ENCODE data around the gene RSRC1. TPM values are rescaled to one million over a fixed set of nuclear protein-coding genes. Genes with fewer than 3 reads are reported as not detected.

The RSRC1 gene
- total and polyA plus RNA-seq, 12 donors, result 12.6 to 27.6 (median 21.4) TPM

DNA sequence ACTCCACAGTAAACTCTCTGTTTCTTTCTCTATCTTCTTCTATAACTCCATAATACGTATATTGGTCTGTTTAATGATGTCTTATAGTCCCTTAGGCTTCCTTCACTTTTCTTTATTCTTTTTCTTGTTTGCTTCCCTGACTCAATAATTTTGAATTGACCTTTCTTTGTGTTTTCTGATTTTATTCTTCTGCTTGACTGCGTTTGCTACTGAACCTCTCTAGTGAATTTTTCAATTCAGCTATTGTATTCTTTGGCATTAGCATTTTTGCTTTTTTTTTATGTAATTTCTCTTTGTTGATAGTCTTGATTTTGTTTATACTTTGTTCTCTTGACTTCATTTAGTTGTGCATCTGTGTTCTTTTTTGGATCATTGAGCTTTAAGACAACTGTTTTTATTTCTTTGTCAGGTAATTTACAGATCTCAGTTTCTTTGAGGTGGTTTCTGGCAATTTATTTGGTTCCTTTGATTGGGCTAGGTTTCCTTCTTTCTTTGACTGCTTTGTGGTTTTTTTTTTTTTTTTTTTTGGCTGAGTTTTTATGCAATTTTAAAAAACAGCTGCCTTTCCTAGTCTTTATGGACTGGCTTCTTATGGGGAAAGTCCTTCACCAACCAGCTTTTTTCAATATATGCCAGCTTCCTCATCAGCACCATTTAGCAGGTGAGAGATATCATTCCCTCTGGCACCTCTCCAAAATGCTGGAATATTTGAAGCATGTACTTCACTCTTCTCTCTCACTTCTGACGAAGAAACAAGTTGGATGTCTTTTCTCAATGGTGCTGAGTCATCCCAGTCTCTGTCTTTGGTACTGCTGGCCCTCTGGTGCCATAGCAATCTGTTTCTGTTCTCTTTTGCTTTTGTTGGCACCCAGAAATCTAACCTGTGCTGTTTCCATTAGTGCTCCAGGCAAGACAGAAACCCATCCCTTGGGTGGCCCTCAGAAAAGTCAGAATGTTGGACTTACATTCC is 17.6 kb downstream of the RSRC1 start:
- ATAC-seq, result no peak
- no peak for DNase-seq
- Histone ChIP-seq H3K27me3 (no peaks in the 10 kb centered on the region), H3K27ac (no peak overlapping the region), H3K36me3 (peaks cover 0 to 91% (median 24%) of the 10 kb centered on the region in 9 donors), H3K4me3 (no peak overlapping the region), H3K4me1 (no peaks in the 10 kb centered on the region), H3K9me3 (peaks cover 0 to 38% (median 13%) of the 10 kb centered on the region in 11 donors)
- 78 to 83% methylated on average over 3 of the region's 3 CpGs for WGBS, 2 donors
- TF ChIP-seq, protein P1, sequence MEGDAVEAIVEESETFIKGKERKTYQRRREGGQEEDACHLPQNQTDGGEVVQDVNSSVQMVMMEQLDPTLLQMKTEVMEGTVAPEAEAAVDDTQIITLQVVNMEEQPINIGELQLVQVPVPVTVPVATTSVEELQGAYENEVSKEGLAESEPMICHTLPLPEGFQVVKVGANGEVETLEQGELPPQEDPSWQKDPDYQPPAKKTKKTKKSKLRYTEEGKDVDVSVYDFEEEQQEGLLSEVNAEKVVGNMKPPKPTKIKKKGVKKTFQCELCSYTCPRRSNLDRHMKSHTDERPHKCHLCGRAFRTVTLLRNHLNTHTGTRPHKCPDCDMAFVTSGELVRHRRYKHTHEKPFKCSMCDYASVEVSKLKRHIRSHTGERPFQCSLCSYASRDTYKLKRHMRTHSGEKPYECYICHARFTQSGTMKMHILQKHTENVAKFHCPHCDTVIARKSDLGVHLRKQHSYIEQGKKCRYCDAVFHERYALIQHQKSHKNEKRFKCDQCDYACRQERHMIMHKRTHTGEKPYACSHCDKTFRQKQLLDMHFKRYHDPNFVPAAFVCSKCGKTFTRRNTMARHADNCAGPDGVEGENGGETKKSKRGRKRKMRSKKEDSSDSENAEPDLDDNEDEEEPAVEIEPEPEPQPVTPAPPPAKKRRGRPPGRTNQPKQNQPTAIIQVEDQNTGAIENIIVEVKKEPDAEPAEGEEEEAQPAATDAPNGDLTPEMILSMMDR (IDR thresholded peaks at IDR 0.05), result no peak
- intact Hi-C loops (cut with DNase I), result no loop called here

DNA sequence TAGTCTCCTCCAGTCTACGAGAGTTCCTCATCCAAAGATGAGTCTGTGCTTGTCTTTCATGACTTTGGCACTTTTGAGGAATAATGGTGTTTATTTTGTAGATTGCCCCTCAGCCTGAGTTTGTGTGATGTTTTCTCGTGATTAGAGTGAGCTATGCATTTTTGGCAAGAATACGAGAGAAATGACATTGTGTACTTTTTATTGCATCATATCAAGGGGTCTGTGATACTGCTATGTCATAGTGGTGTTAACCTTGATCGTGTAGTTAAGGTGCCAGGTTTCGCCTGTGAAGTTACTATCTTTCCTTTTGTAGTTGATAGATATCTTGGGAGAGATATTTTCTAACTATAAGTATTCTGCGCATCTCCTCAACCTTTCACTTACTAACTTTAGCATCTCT is 18.9 kb downstream of the RSRC1 start:
- TF ChIP-seq, protein P1 (IDR thresholded peaks at IDR 0.05), result no peak
- H3K27ac ChIP-seq, result no peak overlapping the region
- H3K4me1 ChIP-seq, result no peaks in the 10 kb centered on the region
- H3K36me3 ChIP-seq, result peaks cover 0 to 79% (median 24%) of the 10 kb centered on the region in 9 donors
- no peaks in the 10 kb centered on the region for H3K27me3 ChIP-seq
- WGBS, 2 donors, result 79 to 81% methylated on average over 6 of the region's 6 CpGs
- H3K9me3 ChIP-seq, result peaks cover 0 to 38% (median 13%) of the 10 kb centered on the region in 11 donors
- intact Hi-C loops (cut with DNase I), result no loop called here
- no peak overlapping the region for H3K4me3 ChIP-seq
- no peak for DNase-seq
- no peak for ATAC-seq

DNA sequence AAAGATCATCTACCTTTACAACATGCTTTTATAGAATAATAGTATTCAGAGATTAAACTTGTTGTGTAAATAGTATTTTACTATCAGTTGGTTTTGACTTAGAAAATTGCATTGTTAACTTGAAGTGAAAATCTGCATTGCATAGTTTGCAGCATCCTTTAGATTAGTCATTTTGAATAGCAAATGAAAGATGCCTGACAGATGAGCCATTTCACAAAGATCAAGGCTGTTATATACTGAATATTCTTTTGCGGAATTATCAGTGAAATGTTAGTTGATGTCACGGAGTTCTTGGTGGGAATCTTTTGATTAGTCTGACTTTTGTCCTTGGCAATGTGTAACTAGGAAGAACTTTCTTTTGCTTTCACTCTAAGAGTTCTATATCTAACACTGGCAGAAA is 24.5 kb downstream of the RSRC1 start:
- no peak for DNase-seq
- H3K4me3 ChIP-seq, result no peak overlapping the region
- 88 to 90% methylated on average over 2 of the region's 2 CpGs for WGBS, 2 donors
- H3K36me3 ChIP-seq, result peaks cover 0 to 46% (median 0%) of the 10 kb centered on the region in 9 donors
- H3K9me3 ChIP-seq, result no peaks in the 10 kb centered on the region
- H3K27me3 ChIP-seq, result no peaks in the 10 kb centered on the region
- no peaks in the 10 kb centered on the region for H3K4me1 ChIP-seq
- TF ChIP-seq, protein P1 (IDR thresholded peaks at IDR 0.05), result no peak
- H3K27ac ChIP-seq, result no peak overlapping the region
- no peak for ATAC-seq
- intact Hi-C loops (cut with DNase I), result no loop called here

DNA sequence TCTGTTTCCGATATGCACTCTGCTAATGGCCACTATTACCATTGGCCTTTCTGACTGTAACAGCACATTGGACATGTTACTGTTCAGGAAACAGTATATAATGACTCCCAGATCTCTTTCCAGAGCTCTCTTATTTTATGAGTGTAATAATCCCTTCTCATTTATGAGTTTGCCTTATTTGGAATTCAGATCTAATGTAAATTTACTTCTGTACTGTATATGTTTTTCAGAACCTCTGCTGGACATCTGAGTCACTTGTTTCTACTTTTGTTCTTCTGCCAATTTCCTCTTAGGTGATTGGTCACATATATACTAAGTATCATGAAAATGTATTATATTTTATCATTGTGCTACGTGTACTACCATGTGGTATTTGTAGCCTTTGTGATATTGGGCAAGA is 30.5 kb downstream of the RSRC1 start:
- no peak overlapping the region for H3K4me3 ChIP-seq
- 97 to 99% methylated on average over 2 of the region's 2 CpGs for WGBS, 2 donors

More for the DNA sequence above, 30.5 kb downstream of the RSRC1 start:
- Histone ChIP-seq H3K9me3 (peaks cover 0 to 3% (median 0%) of the 10 kb centered on the region in 11 donors), H3K4me1 (no peaks in the 10 kb centered on the region), H3K36me3 (peaks cover 0 to 23% (median 0%) of the 10 kb centered on the region in 9 donors), H3K27ac (no peak overlapping the region), H3K27me3 (no peaks in the 10 kb centered on the region)
- ATAC-seq, result no peak
- intact Hi-C loops (cut with DNase I), result no loop called here
- TF ChIP-seq, protein P1 (IDR thresholded peaks at IDR 0.05), result no peak
- no peak for DNase-seq
